HEK293 (cell line): ENCODE measurements around the gene TBC1D17.

Experiments used
- CTCF ChIA-PET: fragments of 350-600 bp; formaldehyde crosslinking; extraction: SDS; loops from one replicate; lab custom pipeline; 2021; ENCODE audit warnings: antibody characterized with exemption; lab: Yijun Ruan, JAX
- POLR2A ChIA-PET: fragments of 300-600 bp; formaldehyde crosslinking; extraction: SDS; loops from one replicate; lab custom pipeline; 2020; ENCODE audit warnings: antibody characterized with exemption, inconsistent platforms; lab: Yijun Ruan, JAX
- H3K27ac ChIP-seq: fragments of 200-500 bp; sonication (Bioruptor generic); 2 replicates; pipeline ENCODE4 v1.5.1; 2014; ENCODE audit warnings: low read depth, low read length, control low read depth, inconsistent platforms; ENCODE audit errors: extremely low read depth
- H3K36me3 ChIP-seq, 2 experiments: fragments of 200-500 bp in 1 of 2; sonication (Bioruptor generic) in 1 of 2; 1 replicate in 1 of 2; 2 replicates in 1 of 2; pipeline ENCODE4 v1.5.1; 2014 to 2017; ENCODE audit warnings: inconsistent platforms in 2 of 2, low read length in 2 of 2; ENCODE audit not compliant: control insufficient read depth in 2 of 2, insufficient read depth in 1 of 2
- H3K4me1 ChIP-seq: fragments of 200-500 bp; sonication (Bioruptor generic); 2 replicates; pipeline ENCODE4 v1.5.1; 2014; ENCODE audit warnings: mild to moderate bottlenecking, low read length, inconsistent platforms; ENCODE audit not compliant: control insufficient read depth, insufficient read depth
- H3K4me3 ChIP-seq: 2 replicates; pipeline ENCODE4 v1.5.1; 2011; ENCODE audit warnings: low read depth, mild to moderate bottlenecking, control low read depth, low read length, moderate library complexity
- H3K9me3 ChIP-seq: fragments of 200-500 bp; sonication (Bioruptor generic); 2 replicates; pipeline ENCODE4 v1.5.1; 2014; ENCODE audit warnings: low read depth, low read length, inconsistent platforms; ENCODE audit not compliant: control insufficient read depth, insufficient read depth
- GLI4 ChIP-seq: fragments of 450-650 bp; formaldehyde crosslinking; IDR thresholded peaks from 2 replicates; pipeline ENCODE4 v1.5.1; 2016; ENCODE audit warnings: missing biosample characterization, missing genetic modification characterization
- MZF1 ChIP-seq: fragments of 450-650 bp; formaldehyde crosslinking; IDR thresholded peaks from 2 replicates; pipeline ENCODE4 v1.5.1; 2017; ENCODE audit warnings: missing biosample characterization, missing genetic modification characterization, borderline replicate concordance
- ZFP41 ChIP-seq: fragments of 450-650 bp; formaldehyde crosslinking; IDR thresholded peaks from 2 replicates; pipeline ENCODE4 v1.5.1; 2016; ENCODE audit warnings: missing biosample characterization, missing genetic modification characterization, borderline replicate concordance
- ZNF169 ChIP-seq: fragments of 450-650 bp; formaldehyde crosslinking; IDR thresholded peaks from 2 replicates; pipeline ENCODE4 v1.5.1; 2016; ENCODE audit warnings: missing biosample characterization, missing genetic modification characterization
- ZNF221 ChIP-seq: fragments of 450-650 bp; formaldehyde crosslinking; IDR thresholded peaks from 2 replicates; pipeline ENCODE4 v1.5.1; 2017; ENCODE audit warnings: missing biosample characterization, missing genetic modification characterization, borderline replicate concordance
- ZNF248 ChIP-seq: fragments of 450-650 bp; formaldehyde crosslinking; IDR thresholded peaks from 2 replicates; pipeline ENCODE4 v1.5.1; 2017; ENCODE audit warnings: missing biosample characterization, missing genetic modification characterization
- ZNF354C ChIP-seq: fragments of 450-650 bp; formaldehyde crosslinking; IDR thresholded peaks from 2 replicates; pipeline ENCODE4 v1.5.1; 2016; ENCODE audit warnings: missing biosample characterization, missing genetic modification characterization, low read depth, borderline replicate concordance
- ZNF394 ChIP-seq: fragments of 450-650 bp; formaldehyde crosslinking; IDR thresholded peaks from 2 replicates; pipeline ENCODE4 v1.5.1; 2016; ENCODE audit warnings: missing biosample characterization, missing genetic modification characterization, mild to moderate bottlenecking, moderate library complexity, borderline replicate concordance
- ZNF514 ChIP-seq: fragments of 450-650 bp; formaldehyde crosslinking; IDR thresholded peaks from 2 replicates; pipeline ENCODE4 v1.5.1; 2016; ENCODE audit warnings: missing biosample characterization, missing genetic modification characterization
- ZNF571 ChIP-seq: fragments of 450-650 bp; formaldehyde crosslinking; IDR thresholded peaks from 2 replicates; pipeline ENCODE4 v1.5.0; 2017; ENCODE audit warnings: missing biosample characterization, missing genetic modification characterization
- ZNF585B ChIP-seq: fragments of 450-650 bp; formaldehyde crosslinking; IDR thresholded peaks from 2 replicates; pipeline ENCODE4 v1.5.1; 2016; ENCODE audit warnings: missing biosample characterization, missing genetic modification characterization
- ZNF624 ChIP-seq: fragments of 450-650 bp; formaldehyde crosslinking; IDR thresholded peaks from 2 replicates; pipeline ENCODE4 v1.5.1; 2017; ENCODE audit warnings: missing biosample characterization, missing genetic modification characterization
- ZNF654 ChIP-seq: fragments of 450-650 bp; formaldehyde crosslinking; IDR thresholded peaks from 2 replicates; pipeline ENCODE4 v1.5.1; 2016; ENCODE audit warnings: low read depth, missing biosample characterization, missing genetic modification characterization
- TF ChIP-seq, protein P1 (sequence below): fragments of 450-650 bp; formaldehyde crosslinking; conservative IDR thresholded peaks from 2 replicates; pipeline ENCODE4 v1.5.1; 2016; ENCODE audit warnings: low read depth, missing biosample characterization, missing genetic modification characterization
- TF ChIP-seq, protein P2 (sequence below): fragments of 450-650 bp; formaldehyde crosslinking; IDR thresholded peaks from 2 replicates; pipeline ENCODE4 v1.5.1; 2017; ENCODE audit warnings: missing biosample characterization, missing genetic modification characterization
- TF ChIP-seq, protein P3 (sequence below): fragments of 450-650 bp; formaldehyde crosslinking; IDR thresholded peaks from 2 replicates; pipeline ENCODE4 v1.5.1; 2017; ENCODE audit warnings: missing biosample characterization, missing genetic modification characterization
- TF ChIP-seq, protein P4 (sequence below): fragments of 450-650 bp; formaldehyde crosslinking; IDR thresholded peaks from 2 replicates; pipeline ENCODE4 v1.5.1; 2016; ENCODE audit warnings: missing biosample characterization, missing genetic modification characterization
- TF ChIP-seq, protein P5 (sequence below): fragments of 450-650 bp; formaldehyde crosslinking; IDR thresholded peaks from 2 replicates; pipeline ENCODE4 v1.5.1; 2016; ENCODE audit warnings: missing biosample characterization, missing genetic modification characterization

Gene TBC1D17

DNA sequence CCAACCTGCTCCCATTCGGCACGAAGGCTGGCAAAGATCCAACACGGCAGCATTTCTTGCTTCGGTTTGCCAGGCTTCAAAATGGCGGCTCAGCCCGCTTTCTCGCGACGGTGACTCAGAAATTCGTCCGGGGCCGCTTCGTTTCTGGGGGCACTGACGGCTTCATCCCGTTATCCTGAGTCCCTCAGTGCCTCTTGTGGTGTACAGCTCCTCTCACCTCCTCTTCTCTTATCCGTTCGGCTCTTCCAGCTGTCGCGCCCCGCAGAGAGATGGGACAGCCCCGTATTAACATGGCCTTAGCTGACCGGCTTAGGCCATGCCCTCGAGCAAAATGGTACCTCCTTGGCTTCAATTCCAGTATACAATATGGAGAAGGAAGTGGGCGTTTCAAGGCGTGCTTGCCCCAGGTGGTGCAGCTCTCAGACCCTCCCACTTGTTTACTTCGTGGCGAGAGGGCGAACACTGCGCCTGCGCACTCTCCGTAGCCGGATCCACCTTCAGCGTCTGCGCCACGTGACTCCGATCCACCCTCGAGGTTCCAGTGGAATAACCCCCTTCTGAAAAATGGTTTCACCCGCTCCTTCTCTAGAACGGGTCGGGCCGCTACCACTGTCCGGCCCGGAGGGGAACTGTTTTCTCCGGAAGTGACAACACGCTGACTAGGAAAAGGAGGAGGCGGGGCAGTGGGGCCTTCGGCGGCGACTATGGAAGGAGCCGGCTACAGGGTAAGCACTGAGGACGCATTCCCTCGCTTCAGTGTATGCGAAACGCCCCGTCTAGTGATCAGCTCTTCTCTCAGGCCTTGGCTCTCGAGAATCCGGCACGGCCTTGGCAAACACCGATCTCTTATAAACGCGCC, at the start of gene TBC1D17, which contains the start of gene AKT1S1 (continued):
- no peak for TF ChIP-seq ZNF571 (tag by site-specific recombination)

DNA sequence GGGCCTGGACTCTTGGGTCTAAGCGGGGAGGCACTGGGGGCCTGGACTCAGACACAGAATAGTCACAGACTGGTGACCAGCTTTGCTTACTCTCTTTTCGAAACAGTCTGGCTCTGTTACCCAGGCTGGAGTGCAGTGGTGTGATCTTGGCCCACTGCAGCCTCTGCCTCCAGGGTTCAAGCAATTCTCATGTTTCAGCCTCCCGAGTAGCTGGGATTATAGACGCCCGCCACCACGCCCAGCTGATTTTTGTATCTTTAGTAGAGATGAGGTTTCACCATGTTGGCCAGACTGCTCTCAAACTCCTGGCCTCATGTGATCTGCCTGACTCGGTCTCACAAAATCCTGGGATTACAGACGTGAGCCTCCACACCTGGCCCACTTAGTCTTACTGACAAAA, 48.3 kb upstream of the TBC1D17 start:
- POLR2A ChIA-PET, result no interaction called here
- peaks cover 14 to 78% of the 10 kb centered on the region in 2 experiments; a peak in 2 of 3 replicates for H3K36me3 ChIP-seq
- no peak overlapping the region for H3K27ac ChIP-seq
- CTCF ChIA-PET, result interaction anchor here (0.6 kb wide), 1 partner anchor 1643 kb away, joined by 3 read pairs; no protein-coding TSS in a partner anchor
- H3K4me3 ChIP-seq, result no peak overlapping the region
- no peaks in the 10 kb centered on the region for H3K9me3 ChIP-seq
- TF ChIP-seq ZFP41 (no peak), ZNF354C (tag by site-specific recombination) (no peak), ZNF394 (tag by site-specific recombination) (no peak), ZNF585B (tag by site-specific recombination) (no peak)
- H3K4me1 ChIP-seq, result no peaks in the 10 kb centered on the region; the same call in 1 of the 2 replicates

DNA sequence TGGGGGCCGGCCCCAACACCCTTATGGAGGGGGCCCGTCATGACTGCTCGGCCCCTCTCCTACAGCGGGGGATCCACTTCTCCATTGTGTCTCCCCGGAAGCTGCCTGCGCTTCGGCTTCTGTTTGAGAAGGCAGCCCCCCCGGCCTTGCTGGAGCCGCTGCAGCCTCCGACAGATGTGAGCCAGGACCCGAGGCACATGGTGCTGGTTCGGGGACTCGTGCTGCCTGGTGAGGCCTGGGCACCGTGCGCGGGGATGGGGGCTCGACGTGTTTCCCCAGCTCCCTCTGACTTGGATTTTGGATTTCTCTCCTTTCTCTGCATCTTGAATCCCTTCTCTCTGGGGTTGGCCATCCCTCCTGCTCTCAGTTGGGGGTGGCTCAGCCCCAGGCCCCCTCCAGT, 47.8 kb upstream of the TBC1D17 start:
- H3K9me3 ChIP-seq, result no peaks in the 10 kb centered on the region
- ChIA-PET CTCF (no interaction called here), POLR2A (interaction anchor here (0.6 kb wide), 1 partner anchor 266 kb away, joined by 4 read pairs; no protein-coding TSS in a partner anchor)
- no peaks in the 10 kb centered on the region; the same call in 1 of the 2 replicates for H3K4me1 ChIP-seq
- no peak overlapping the region for H3K4me3 ChIP-seq
- peaks cover 10 to 78% of the 10 kb centered on the region in 2 experiments; a peak in 2 of 3 replicates for H3K36me3 ChIP-seq
- TF ChIP-seq, protein P1, sequence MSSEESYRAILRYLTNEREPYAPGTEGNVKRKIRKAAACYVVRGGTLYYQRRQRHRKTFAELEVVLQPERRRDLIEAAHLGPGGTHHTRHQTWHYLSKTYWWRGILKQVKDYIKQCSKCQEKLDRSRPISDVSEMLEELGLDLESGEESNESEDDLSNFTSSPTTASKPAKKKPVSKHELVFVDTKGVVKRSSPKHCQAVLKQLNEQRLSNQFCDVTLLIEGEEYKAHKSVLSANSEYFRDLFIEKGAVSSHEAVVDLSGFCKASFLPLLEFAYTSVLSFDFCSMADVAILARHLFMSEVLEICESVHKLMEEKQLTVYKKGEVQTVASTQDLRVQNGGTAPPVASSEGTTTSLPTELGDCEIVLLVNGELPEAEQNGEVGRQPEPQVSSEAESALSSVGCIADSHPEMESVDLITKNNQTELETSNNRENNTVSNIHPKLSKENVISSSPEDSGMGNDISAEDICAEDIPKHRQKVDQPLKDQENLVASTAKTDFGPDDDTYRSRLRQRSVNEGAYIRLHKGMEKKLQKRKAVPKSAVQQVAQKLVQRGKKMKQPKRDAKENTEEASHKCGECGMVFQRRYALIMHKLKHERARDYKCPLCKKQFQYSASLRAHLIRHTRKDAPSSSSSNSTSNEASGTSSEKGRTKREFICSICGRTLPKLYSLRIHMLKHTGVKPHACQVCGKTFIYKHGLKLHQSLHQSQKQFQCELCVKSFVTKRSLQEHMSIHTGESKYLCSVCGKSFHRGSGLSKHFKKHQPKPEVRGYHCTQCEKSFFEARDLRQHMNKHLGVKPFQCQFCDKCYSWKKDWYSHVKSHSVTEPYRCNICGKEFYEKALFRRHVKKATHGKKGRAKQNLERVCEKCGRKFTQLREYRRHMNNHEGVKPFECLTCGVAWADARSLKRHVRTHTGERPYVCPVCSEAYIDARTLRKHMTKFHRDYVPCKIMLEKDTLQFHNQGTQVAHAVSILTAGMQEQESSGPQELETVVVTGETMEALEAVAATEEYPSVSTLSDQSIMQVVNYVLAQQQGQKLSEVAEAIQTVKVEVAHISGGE (tag by site-specific recombination), result no peak
- TF ChIP-seq ZNF248 (tag by site-specific recombination), result no peak
- no peak for TF ChIP-seq ZNF624 (tag by site-specific recombination)
- TF ChIP-seq ZNF654 (tag by site-specific recombination), result no peak
- no peak for TF ChIP-seq ZNF514
- no peak for TF ChIP-seq MZF1 (tag by site-specific recombination)
- no peak for TF ChIP-seq ZNF169 (tag by site-specific recombination)
- TF ChIP-seq, protein P2, sequence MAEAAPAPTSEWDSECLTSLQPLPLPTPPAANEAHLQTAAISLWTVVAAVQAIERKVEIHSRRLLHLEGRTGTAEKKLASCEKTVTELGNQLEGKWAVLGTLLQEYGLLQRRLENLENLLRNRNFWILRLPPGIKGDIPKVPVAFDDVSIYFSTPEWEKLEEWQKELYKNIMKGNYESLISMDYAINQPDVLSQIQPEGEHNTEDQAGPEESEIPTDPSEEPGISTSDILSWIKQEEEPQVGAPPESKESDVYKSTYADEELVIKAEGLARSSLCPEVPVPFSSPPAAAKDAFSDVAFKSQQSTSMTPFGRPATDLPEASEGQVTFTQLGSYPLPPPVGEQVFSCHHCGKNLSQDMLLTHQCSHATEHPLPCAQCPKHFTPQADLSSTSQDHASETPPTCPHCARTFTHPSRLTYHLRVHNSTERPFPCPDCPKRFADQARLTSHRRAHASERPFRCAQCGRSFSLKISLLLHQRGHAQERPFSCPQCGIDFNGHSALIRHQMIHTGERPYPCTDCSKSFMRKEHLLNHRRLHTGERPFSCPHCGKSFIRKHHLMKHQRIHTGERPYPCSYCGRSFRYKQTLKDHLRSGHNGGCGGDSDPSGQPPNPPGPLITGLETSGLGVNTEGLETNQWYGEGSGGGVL, result no peak
- TF ChIP-seq, protein P3, sequence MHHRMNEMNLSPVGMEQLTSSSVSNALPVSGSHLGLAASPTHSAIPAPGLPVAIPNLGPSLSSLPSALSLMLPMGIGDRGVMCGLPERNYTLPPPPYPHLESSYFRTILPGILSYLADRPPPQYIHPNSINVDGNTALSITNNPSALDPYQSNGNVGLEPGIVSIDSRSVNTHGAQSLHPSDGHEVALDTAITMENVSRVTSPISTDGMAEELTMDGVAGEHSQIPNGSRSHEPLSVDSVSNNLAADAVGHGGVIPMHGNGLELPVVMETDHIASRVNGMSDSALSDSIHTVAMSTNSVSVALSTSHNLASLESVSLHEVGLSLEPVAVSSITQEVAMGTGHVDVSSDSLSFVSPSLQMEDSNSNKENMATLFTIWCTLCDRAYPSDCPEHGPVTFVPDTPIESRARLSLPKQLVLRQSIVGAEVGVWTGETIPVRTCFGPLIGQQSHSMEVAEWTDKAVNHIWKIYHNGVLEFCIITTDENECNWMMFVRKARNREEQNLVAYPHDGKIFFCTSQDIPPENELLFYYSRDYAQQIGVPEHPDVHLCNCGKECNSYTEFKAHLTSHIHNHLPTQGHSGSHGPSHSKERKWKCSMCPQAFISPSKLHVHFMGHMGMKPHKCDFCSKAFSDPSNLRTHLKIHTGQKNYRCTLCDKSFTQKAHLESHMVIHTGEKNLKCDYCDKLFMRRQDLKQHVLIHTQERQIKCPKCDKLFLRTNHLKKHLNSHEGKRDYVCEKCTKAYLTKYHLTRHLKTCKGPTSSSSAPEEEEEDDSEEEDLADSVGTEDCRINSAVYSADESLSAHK (tag by site-specific recombination), result no peak
- no peak for TF ChIP-seq GLI4
- TF ChIP-seq ZNF221, result no peak
- TF ChIP-seq, protein P4, sequence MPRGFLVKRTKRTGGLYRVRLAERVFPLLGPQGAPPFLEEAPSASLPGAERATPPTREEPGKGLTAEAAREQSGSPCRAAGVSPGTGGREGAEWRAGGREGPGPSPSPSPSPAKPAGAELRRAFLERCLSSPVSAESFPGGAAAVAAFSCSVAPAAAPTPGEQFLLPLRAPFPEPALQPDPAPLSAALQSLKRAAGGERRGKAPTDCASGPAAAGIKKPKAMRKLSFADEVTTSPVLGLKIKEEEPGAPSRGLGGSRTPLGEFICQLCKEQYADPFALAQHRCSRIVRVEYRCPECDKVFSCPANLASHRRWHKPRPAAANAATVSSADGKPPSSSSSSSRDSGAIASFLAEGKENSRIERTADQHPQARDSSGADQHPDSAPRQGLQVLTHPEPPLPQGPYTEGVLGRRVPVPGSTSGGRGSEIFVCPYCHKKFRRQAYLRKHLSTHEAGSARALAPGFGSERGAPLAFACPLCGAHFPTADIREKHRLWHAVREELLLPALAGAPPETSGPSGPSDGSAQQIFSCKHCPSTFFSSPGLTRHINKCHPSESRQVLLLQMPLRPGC, result no peak
- TF ChIP-seq, protein P5, sequence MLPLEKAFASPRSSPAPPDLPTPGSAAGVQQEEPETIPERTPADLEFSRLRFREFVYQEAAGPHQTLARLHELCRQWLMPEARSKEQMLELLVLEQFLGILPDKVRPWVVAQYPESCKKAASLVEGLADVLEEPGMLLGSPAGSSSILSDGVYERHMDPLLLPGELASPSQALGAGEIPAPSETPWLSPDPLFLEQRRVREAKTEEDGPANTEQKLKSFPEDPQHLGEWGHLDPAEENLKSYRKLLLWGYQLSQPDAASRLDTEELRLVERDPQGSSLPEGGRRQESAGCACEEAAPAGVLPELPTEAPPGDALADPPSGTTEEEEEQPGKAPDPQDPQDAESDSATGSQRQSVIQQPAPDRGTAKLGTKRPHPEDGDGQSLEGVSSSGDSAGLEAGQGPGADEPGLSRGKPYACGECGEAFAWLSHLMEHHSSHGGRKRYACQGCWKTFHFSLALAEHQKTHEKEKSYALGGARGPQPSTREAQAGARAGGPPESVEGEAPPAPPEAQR, result no peak
- H3K27ac ChIP-seq, result no peak overlapping the region
